K562 (cell line): ENCODE data around the gene LGALS12. TPM values are rescaled to one million over a fixed set of nuclear protein-coding genes. Genes with fewer than 3 reads are reported as not detected.

Source experiments
- BACH1 ChIP-seq: fragments of 200-800 bp; sonication (Bioruptor generic); IDR thresholded peaks from 2 replicates; pipeline ENCODE4 v1.6.1; 2016; ENCODE audit warnings: missing genetic modification characterization, missing compliant biosample characterization
- BCL6 ChIP-seq: fragments of 250-450 bp; sonication (Bioruptor Pico); IDR thresholded peaks from 2 replicates; pipeline ENCODE4 v1.4.0; 2020
- CREM ChIP-seq: IDR thresholded peaks from 2 replicates; pipeline ENCODE4 v1.6.1; 2014; ENCODE audit warnings: antibody characterized with exemption, low read depth
- ELF2 ChIP-seq: fragments of 250-450 bp; sonication (Bioruptor Pico); IDR thresholded peaks from 2 replicates; pipeline ENCODE4 v1.5.0; 2021; ENCODE audit warnings: mild to moderate bottlenecking
- MTA3 ChIP-seq: fragments of 450-650 bp; formaldehyde crosslinking; IDR thresholded peaks from 2 replicates; pipeline ENCODE4 v1.6.1; 2017; ENCODE audit warnings: mild to moderate bottlenecking, borderline replicate concordance
- RFX7 ChIP-seq: fragments of 250-450 bp; sonication (Bioruptor Pico); IDR thresholded peaks from 2 replicates; pipeline ENCODE4 v1.5.1; 2021; ENCODE audit warnings: mild to moderate bottlenecking
- SIX5 ChIP-seq, 2 experiments: IDR thresholded peaks; 2 replicates each; pipeline ENCODE4 v1.6.1; 2011; ENCODE audit warnings: low read length in 2 of 2, borderline replicate concordance in 1 of 2, low read depth in 1 of 2, mild to moderate bottlenecking in 1 of 2, moderate library complexity in 1 of 2; ENCODE audit not compliant: insufficient read depth in 1 of 2
- SMAD3 ChIP-seq: fragments of 450-650 bp; formaldehyde crosslinking; conservative IDR thresholded peaks from 2 replicates; pipeline ENCODE4 v1.4.0; 2020; ENCODE audit warnings: mild to moderate bottlenecking
- SP1 ChIP-seq: sonication (generic); formaldehyde crosslinking; IDR thresholded peaks from 2 replicates; pipeline ENCODE4 v1.8.1; 2022; ENCODE audit warnings: mild to moderate bottlenecking, missing genetic modification reagents
- SP2 ChIP-seq: IDR thresholded peaks from 2 replicates; pipeline ENCODE4 v1.6.1; 2011; ENCODE audit warnings: mild to moderate bottlenecking, low read depth, low read length, moderate library complexity; ENCODE audit not compliant: poor library complexity, severe bottlenecking; ENCODE audit errors: extremely low read depth
- STAG1 ChIP-seq: sonication (generic); formaldehyde crosslinking; IDR thresholded peaks from 2 replicates; pipeline ENCODE4 v1.5.0; 2020; ENCODE audit warnings: missing genetic modification reagents, borderline replicate concordance
- ZNF263 ChIP-seq: sonication (generic); formaldehyde crosslinking; IDR thresholded peaks from 2 replicates; pipeline ENCODE4 v1.8.0; 2022; ENCODE audit warnings: mild to moderate bottlenecking, missing genetic modification reagents, borderline replicate concordance
- ZNF57 ChIP-seq: fragments of 450-650 bp; formaldehyde crosslinking; IDR thresholded peaks from 2 replicates; pipeline ENCODE4 v1.4.0; 2020; ENCODE audit warnings: mild to moderate bottlenecking, moderate library complexity
- polyA plus RNA-seq, 8 experiments: library from polyadenylated mRNA; depleted of rRNA in 4 of 8; stranded (reverse) in 5 of 8; unstranded in 3 of 8; fragments of >200 nt; fragmentation: Nextera tagmentation in 2 of 8; fragmentation: Illumina TruSeq in 1 of 8; extraction: Ambion mirVana in 2 of 8; extraction: Trizol in 1 of 8; gene quantifications; 2 replicates each; pipeline versions ENCODE4 v1.2.1 to v1.2.3, GENCODE V29; 2011 to 2014; ENCODE audit warnings: inconsistent platforms in 1 of 8, missing spikeins in 1 of 8
- total RNA-seq, 7 experiments: library from RNA; depleted of rRNA in 6 of 7; stranded (reverse); fragments of >200 nt in 6 of 7; fragmentation: Illumina TruSeq in 2 of 7; extraction: Trizol in 2 of 7; gene quantifications; 2 replicates each; pipeline versions ENCODE4 v1.2.1 to v1.2.3, GENCODE V29; 2011 to 2021; ENCODE audit warnings: low replicate concordance in 1 of 7
- TF ChIP-seq, protein P1 (sequence below): fragments of 450-650 bp; formaldehyde crosslinking; IDR thresholded peaks from 2 replicates; pipeline ENCODE4 v1.4.0; 2020; ENCODE audit warnings: mild to moderate bottlenecking, moderate library complexity
- TF ChIP-seq, protein P2 (sequence below), 2 experiments: fragments of 450-650 bp; IDR thresholded peaks; 2 replicates each; pipeline ENCODE4 v1.6.1; 2016; ENCODE audit warnings: mild to moderate bottlenecking in 2 of 2, borderline replicate concordance in 1 of 2, low read depth in 1 of 2, moderate library complexity in 1 of 2
- TF ChIP-seq, protein P3 (sequence below): fragments of 200-800 bp; sonication (Bioruptor generic); IDR thresholded peaks from 2 replicates; pipeline ENCODE4 v1.6.1; 2017; ENCODE audit warnings: missing genetic modification characterization, missing compliant biosample characterization

The LGALS12 gene
- total and polyA plus RNA-seq, 9 of the 15 experiments (the other 6 are each of a cell fraction or from before 2014, with no cell fraction given): 0.66 to 8.0 (median 5.0) TPM

DNA sequence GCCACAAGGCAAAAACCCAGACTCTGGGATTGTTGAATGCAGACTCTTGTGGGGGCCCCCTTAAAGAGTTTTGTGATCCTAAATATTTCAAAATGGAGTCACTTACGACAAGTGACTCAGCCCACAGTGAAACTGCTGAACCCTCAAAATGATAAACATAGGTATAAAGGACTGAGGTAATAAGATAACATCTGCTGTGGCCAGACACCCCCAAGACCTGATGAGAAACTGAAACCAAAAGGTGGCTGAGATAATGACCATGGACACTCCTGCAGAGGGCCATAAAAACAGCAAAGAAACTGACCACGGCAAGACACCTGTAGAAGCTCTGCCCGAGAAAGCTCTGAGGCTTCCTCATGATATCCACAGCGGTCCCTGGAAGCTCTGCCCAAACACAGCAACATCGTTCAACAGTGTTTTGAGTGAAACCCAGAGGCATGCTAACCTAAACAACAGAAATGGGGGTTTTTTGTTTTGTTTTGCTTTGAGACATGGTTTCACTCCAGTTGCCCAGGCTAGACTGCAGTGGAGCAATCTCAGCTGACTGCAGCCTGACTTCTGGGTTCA lies 29.1 kb downstream of the LGALS12 start (continued):
- TF ChIP-seq, protein P1, sequence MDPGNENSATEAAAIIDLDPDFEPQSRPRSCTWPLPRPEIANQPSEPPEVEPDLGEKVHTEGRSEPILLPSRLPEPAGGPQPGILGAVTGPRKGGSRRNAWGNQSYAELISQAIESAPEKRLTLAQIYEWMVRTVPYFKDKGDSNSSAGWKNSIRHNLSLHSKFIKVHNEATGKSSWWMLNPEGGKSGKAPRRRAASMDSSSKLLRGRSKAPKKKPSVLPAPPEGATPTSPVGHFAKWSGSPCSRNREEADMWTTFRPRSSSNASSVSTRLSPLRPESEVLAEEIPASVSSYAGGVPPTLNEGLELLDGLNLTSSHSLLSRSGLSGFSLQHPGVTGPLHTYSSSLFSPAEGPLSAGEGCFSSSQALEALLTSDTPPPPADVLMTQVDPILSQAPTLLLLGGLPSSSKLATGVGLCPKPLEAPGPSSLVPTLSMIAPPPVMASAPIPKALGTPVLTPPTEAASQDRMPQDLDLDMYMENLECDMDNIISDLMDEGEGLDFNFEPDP (CRISPR knock-in tag): peak; percentile 93
- TF ChIP-seq, protein P2, sequence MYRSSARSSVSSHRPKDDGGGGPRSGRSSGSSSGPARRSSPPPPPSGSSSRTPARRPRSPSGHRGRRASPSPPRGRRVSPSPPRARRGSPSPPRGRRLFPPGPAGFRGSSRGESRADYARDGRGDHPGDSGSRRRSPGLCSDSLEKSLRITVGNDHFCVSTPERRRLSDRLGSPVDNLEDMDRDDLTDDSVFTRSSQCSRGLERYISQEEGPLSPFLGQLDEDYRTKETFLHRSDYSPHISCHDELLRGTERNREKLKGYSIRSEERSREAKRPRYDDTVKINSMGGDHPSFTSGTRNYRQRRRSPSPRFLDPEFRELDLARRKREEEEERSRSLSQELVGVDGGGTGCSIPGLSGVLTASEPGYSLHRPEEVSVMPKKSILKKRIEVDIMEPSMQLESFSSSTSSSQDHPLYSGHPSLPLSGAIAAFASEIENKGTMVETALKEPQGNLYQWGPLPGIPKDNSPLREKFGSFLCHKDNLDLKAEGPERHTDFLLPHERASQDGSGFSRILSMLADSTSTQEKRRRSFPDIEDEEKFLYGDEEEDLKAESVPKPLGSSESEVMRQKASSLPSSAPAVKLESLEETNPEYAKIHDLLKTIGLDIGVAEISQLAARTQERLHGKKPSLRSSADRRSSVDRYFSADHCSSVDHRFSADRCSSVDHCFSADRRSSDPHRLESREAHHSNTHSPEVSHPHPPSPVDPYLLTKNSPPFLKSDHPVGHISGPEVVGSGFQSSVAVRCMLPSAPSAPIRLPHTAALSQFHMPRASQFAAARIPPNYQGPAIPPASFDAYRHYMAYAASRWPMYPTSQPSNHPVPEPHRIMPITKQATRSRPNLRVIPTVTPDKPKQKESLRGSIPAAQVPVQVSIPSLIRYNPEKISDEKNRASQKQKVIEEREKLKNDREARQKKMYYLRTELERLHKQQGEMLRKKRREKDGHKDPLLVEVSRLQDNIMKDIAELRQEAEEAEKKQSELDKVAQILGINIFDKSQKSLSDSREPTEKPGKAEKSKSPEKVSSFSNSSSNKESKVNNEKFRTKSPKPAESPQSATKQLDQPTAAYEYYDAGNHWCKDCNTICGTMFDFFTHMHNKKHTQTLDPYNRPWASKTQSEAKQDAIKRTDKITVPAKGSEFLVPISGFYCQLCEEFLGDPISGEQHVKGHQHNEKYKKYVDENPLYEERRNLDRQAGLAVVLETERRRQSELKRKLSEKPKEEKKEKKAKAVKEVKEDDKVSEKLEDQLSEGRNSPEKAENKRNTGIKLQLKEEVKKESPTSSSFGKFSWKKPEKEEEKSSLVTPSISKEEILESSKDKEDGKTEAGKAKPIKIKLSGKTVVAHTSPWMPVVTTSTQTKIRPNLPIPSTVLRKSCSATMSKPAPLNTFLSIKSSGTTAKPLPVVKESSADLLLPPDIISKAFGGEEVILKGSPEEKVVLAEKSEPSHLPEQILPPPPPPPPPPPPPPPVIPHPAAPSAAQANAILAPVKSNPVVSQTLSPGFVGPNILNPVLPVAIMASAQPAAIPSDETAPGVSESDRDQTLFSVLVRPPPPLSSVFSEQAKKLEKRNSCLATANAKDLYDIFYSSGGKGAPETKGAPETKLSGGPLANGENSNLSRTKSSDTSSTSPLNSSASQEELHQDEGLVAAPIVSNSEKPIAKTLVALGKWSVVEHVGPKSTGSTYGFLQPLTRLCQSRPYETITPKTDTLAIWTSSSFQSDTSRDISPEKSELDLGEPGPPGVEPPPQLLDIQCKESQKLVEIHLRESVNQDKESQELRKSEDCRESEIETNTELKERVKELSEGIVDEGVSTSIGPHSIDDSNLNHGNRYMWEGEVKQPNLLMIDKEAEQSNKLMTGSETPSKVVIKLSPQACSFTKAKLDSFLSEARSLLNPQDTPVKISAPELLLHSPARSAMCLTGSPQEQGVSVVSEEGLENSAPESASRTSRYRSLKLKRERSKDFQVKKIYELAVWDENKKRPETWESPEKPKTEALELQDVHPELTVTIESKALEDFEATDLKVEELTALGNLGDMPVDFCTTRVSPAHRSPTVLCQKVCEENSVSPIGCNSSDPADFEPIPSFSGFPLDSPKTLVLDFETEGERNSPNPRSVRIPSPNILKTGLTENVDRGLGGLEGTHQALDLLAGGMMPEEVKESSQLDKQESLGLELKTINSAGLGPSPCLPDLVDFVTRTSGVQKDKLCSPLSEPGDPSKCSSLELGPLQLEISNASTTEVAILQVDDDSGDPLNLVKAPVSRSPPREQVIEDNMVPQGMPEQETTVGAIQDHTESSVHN (IDR thresholded peaks at IDR 0.05; ENCODE audit: borderline replicate concordance in 1 of 2, low read depth in 1 of 2): no peak
- TF ChIP-seq SMAD3 (CRISPR knock-in tag) (peak; percentile 98), MTA3 (no peak), SP1 (CRISPR knock-in tag) (no peak), BCL6 (CRISPR knock-in tag) (peak; percentile 96), ELF2 (CRISPR knock-in tag) (peak; percentile 91), RFX7 (peak; percentile 94), SIX5 (IDR thresholded peaks at IDR 0.05; ENCODE audit: borderline replicate concordance in 1 of 2, insufficient read depth in 1 of 2, low read depth in 1 of 2, low read length in 2 of 2) (no peak), BACH1 (tag) (peak; percentile 99), ZNF263 (no peak), CREM (no peak), STAG1 (no peak), ZNF57 (CRISPR knock-in tag) (peak; percentile 75; the same call in 1 of the 2 replicates), SP2 (no peak)
- TF ChIP-seq, protein P3, sequence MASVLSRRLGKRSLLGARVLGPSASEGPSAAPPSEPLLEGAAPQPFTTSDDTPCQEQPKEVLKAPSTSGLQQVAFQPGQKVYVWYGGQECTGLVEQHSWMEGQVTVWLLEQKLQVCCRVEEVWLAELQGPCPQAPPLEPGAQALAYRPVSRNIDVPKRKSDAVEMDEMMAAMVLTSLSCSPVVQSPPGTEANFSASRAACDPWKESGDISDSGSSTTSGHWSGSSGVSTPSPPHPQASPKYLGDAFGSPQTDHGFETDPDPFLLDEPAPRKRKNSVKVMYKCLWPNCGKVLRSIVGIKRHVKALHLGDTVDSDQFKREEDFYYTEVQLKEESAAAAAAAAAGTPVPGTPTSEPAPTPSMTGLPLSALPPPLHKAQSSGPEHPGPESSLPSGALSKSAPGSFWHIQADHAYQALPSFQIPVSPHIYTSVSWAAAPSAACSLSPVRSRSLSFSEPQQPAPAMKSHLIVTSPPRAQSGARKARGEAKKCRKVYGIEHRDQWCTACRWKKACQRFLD: peak; percentile 100
